Endothelial cell of umbilical vein (primary cell): ENCODE data around the gene TRRAP. TPM values are rescaled to one million over a fixed set of nuclear protein-coding genes. Genes with fewer than 3 reads are reported as not detected.

Experiments used
- BruUV-seq: library from RNA; stranded (reverse); fragments of 400-500 nt; replicated peaks from 2 replicates; lab custom pipeline; 2021; lab: Mats Ljungman, UMichigan
- CTCF ChIA-PET: fragments of 300-600, 350-600 bp; sonication (Branson Sonifier 250); formaldehyde crosslinking; loops from one replicate; lab custom pipeline; 2021; ENCODE audit warnings: antibody characterized with exemption, inconsistent platforms; lab: Charles Lee
- POLR2A ChIA-PET: fragments of 300-600, 350-600 bp; sonication (Branson Sonifier 250); formaldehyde crosslinking; loops from one replicate; lab custom pipeline; 2021; ENCODE audit warnings: antibody characterized with exemption, inconsistent platforms; lab: Charles Lee
- DNase-seq: peaks from one replicate; pipeline ENCODE4 v3.0.0-alpha.2; 2011; ENCODE audit warnings: low read depth, low spot score
- FAIRE-seq: peaks from 2 replicates; lab custom pipeline; 2011; peaks lifted over from hg19 to GRCh38; lab: Jason Lieb, UNC
- H2AFZ ChIP-seq: 2 replicates; pipeline ENCODE4 v1.6.0; 2012; ENCODE audit warnings: low read depth, low read length, control low read depth, inconsistent platforms
- H3K27ac ChIP-seq: 2 replicates; pipeline ENCODE4 v1.5.1; 2011; ENCODE audit warnings: low read depth, mild to moderate bottlenecking, control low read depth, low read length, moderate library complexity; ENCODE audit not compliant: insufficient read depth
- H3K27me3 ChIP-seq, 2 experiments: 2 replicates each; pipeline versions ENCODE4 v1.6.0 to v1.6.1; 2011; ENCODE audit warnings: low read length in 2 of 2, mixed read lengths in 1 of 2; ENCODE audit not compliant: control insufficient read depth in 2 of 2, insufficient read depth in 2 of 2
- H3K36me3 ChIP-seq, 2 experiments: 2 replicates in 1 of 2; 3 replicates in 1 of 2; pipeline ENCODE4 v1.5.1; 2011; ENCODE audit warnings: low read length in 2 of 2, mild to moderate bottlenecking in 1 of 2, moderate library complexity in 1 of 2; ENCODE audit not compliant: control insufficient read depth in 2 of 2, insufficient read depth in 2 of 2; ENCODE audit errors: extremely low read depth in 1 of 2
- H3K4me1 ChIP-seq: 3 replicates; pipeline ENCODE4 v1.5.1; 2011; ENCODE audit warnings: mild to moderate bottlenecking, low read length; ENCODE audit not compliant: control insufficient read depth, insufficient read depth; ENCODE audit errors: extremely low read depth
- H3K4me2 ChIP-seq: 2 replicates; pipeline ENCODE4 v1.6.1; 2011; ENCODE audit warnings: low read length, control low read depth, mixed read lengths; ENCODE audit not compliant: insufficient read depth
- H3K4me3 ChIP-seq, 3 experiments: fragments of 200-600 bp in 1 of 3; sonication (generic), shearing (Covaris generic) in 1 of 3; replicated peaks in 1 of 3; 2 replicates each; pipeline ENCODE4 v1.5.1; 2011 to 2016; ENCODE audit warnings: control low read depth in 3 of 3, low read length in 3 of 3, mild to moderate bottlenecking in 2 of 3, inconsistent platforms in 1 of 3, low read depth in 1 of 3, moderate library complexity in 1 of 3; ENCODE audit not compliant: insufficient read depth in 1 of 3
- H3K79me2 ChIP-seq: 2 replicates; pipeline ENCODE4 v1.6.0; 2012; ENCODE audit warnings: low read length, inconsistent platforms; ENCODE audit not compliant: control insufficient read depth, insufficient read depth
- H3K9ac ChIP-seq: replicated peaks from 2 replicates; pipeline ENCODE3; 2011; ENCODE audit warnings: low read length, control low read depth; ENCODE audit not compliant: insufficient read depth; ENCODE audit errors: extremely low read depth
- H3K9me1 ChIP-seq: replicated peaks from 3 replicates; pipeline ENCODE4 v1.6.0; 2011; ENCODE audit warnings: mild to moderate bottlenecking, low read length; ENCODE audit not compliant: control insufficient read depth, insufficient read depth; ENCODE audit errors: extremely low read depth
- H3K9me3 ChIP-seq: replicated peaks from 2 replicates; pipeline ENCODE4 v1.5.1; 2012; ENCODE audit warnings: low read length, inconsistent platforms; ENCODE audit not compliant: control insufficient read depth, insufficient read depth
- H4K20me1 ChIP-seq: replicated peaks from 2 replicates; pipeline ENCODE3; 2011; ENCODE audit warnings: mild to moderate bottlenecking, low read length; ENCODE audit not compliant: control insufficient read depth, insufficient read depth; ENCODE audit errors: extremely low read depth
- CTCF ChIP-seq, 2 donors: IDR thresholded peaks; 1 replicate in 1 of 2; 2 replicates in 1 of 2; pipeline ENCODE4 v1.5.1; 2011; ENCODE audit warnings: low read length in 2 of 2, mild to moderate bottlenecking in 2 of 2, moderate library complexity in 2 of 2, control low read depth in 1 of 2, inconsistent platforms in 1 of 2, low read depth in 1 of 2; ENCODE audit not compliant: insufficient read depth in 1 of 2; ENCODE audit errors: extremely low read depth in 1 of 2
- EZH2 ChIP-seq: IDR thresholded peaks from 2 replicates; pipeline ENCODE4 v1.6.1; 2012; ENCODE audit warnings: borderline replicate concordance, low read depth, mild to moderate bottlenecking, moderate library complexity, low read length, inconsistent platforms; ENCODE audit not compliant: severe bottlenecking
- FOS ChIP-seq: IDR thresholded peaks from 2 replicates; pipeline ENCODE4 v1.6.1; 2011; ENCODE audit warnings: mild to moderate bottlenecking, low read length, moderate library complexity, borderline replicate concordance; ENCODE audit not compliant: insufficient read depth
- GATA2 ChIP-seq: IDR thresholded peaks from 2 replicates; pipeline ENCODE4 v1.7.0; 2011; ENCODE audit warnings: low read depth, mild to moderate bottlenecking, moderate library complexity, mixed read lengths, low read length; ENCODE audit not compliant: insufficient read length, insufficient read depth
- JUN ChIP-seq: IDR thresholded peaks from 2 replicates; pipeline ENCODE4 v1.6.1; 2011; ENCODE audit warnings: borderline replicate concordance, low read depth; ENCODE audit not compliant: insufficient read length, insufficient read depth
- MYC ChIP-seq: IDR thresholded peaks from one replicate; pipeline ENCODE4 v1.6.1; 2011; ENCODE audit warnings: mild to moderate bottlenecking, low read depth, low read length
- POLR2A ChIP-seq: IDR thresholded peaks from 2 replicates; pipeline ENCODE4 v1.6.1; 2012; ENCODE audit warnings: low read depth, mild to moderate bottlenecking, control low read depth, low read length
- POLR2AphosphoS5 ChIP-seq: IDR thresholded peaks from 2 replicates; pipeline ENCODE4 v1.6.1; 2012; ENCODE audit warnings: low read depth, mild to moderate bottlenecking, control low read depth, low read length, moderate library complexity; ENCODE audit not compliant: insufficient read depth
- dilution Hi-C: fragments of 300-500 bp; cut with MboI; formaldehyde crosslinking; loops from one replicate; pipeline ENCODE4 v1.15.0; 2019; ENCODE audit warnings: low sequenced_read_pairs; ENCODE audit not compliant: extremely low pct_ligation_motif_present
- intact Hi-C: fragments of 100-400 bp; cut with micrococcal nuclease; formaldehyde crosslinking; loops from one replicate; pipeline ENCODE4 v1.10.0; 2022
- polyA plus RNA-seq, 4 experiments: library from polyadenylated mRNA; depleted of rRNA in 3 of 4; stranded (reverse) in 3 of 4; unstranded in 1 of 4; fragments of >200 nt; gene quantifications; 2 replicates each; pipeline versions ENCODE4 v1.2.1 to v1.2.3, GENCODE V29; 2011 to 2012; ENCODE audit warnings: missing spikeins in 1 of 4
- total RNA-seq: library from RNA; stranded (reverse); gene quantifications from 2 replicates; pipeline ENCODE4 v1.2.3, GENCODE V29; 2021
- TF ChIP-seq, protein P1 (sequence below): IDR thresholded peaks from 2 replicates; pipeline ENCODE4 v1.6.1; 2011; ENCODE audit not compliant: insufficient read depth, insufficient read length

The TRRAP gene
- total and polyA plus RNA-seq, 2 donors (not counting 3 experiments of a cell fraction or from before 2014, with no cell fraction given) = 21.8 to 45.8 TPM

- Histone ChIP-seq H2AFZ (no peak overlapping the region), H3K4me1 (no peaks in the 10 kb centered on the region), H4K20me1 (no peaks in the 10 kb centered on the region), H3K27me3 (no peaks in the 10 kb centered on the region), H3K36me3 (peaks cover 15 to 57% of the 10 kb centered on the region in 2 experiments), H3K9ac (no peak overlapping the region), H3K9me3 (no peaks in the 10 kb centered on the region), H3K4me3 (no peak overlapping the region), H3K79me2 (no peaks in the 10 kb centered on the region), H3K4me2 (no peak overlapping the region), H3K27ac (no peak overlapping the region), H3K9me1 (no peaks in the 10 kb centered on the region)
- CTCF ChIA-PET = no interaction called here
- intact Hi-C loops = no loop called here
- FAIRE-seq = no peak
- TF ChIP-seq CTCF (IDR thresholded peaks at IDR 0.05; ENCODE audit: extremely low read depth in 1 of 2, insufficient read depth in 1 of 2, low read depth in 1 of 2, low read length in 2 of 2) (no peak), JUN (no peak), EZH2 (no peak), POLR2A (no peak), MYC (no peak), POLR2AphosphoS5 (no peak), FOS (no peak), GATA2 (no peak)
- TF ChIP-seq, protein P1, sequence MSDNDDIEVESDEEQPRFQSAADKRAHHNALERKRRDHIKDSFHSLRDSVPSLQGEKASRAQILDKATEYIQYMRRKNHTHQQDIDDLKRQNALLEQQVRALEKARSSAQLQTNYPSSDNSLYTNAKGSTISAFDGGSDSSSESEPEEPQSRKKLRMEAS = no peak
- BruUV-seq = no TSS peak
- DNase-seq = no peak
- dilution Hi-C loops = no loop called here
- POLR2A ChIA-PET = no interaction called here
Observed at GRCh38 chr7:99002827-99003212, 124.5 kb downstream of the TRRAP start.
